Suppressor macrophage treated with lipopolysaccharide for 4 hours (primary cell): ENCODE data around the gene DDX31.
A peak's percentile ranks its signal among the peaks of the same experiment; 100 is the strongest.
"Not testable (repeated sequence)": the region's sequence is repeated elsewhere in the genome, so short reads cannot be mapped to it uniquely, and the experiment has no call there.

ENCODE experiments used
- DNase-seq: peaks from one replicate; pipeline ENCODE4 v3.0.0-alpha.2; 2020

Gene DDX31

GRCh38 chr9:132669698-132670456 lies at the start of gene DDX31:
TSS of gene DDX31 (minus strand) at chr9:132669983. CDS start at chr9:132669934, 49 bp downstream.
- peak; percentile 93 for DNase-seq

DNA sequence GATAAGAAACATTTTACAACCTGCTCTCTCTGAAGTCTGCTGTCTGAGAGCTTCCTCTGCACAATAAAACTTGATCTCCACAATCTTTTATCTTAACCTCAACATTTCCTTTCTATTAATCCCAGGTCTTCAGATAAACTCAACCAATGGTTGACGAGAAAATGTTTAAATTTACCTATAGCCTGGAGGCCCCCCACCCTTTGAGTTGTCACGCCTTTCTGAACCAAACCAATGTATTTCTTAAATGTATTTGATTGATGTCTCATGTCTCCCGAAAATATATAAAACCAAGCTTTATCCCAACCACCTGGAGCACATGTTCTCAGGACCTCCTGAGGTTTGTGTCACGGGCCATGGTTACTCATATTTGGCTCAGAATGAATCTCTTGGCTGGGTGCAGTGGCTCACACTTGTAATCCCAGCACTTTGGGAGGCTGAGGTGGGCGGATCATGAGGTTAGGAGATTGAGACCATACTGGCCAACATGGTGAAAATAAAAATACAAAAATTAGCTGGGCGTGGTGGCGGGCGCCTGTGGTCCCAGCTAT lies 48.7 kb upstream of the DDX31 start:
- DNase-seq: not testable (repeated sequence)

DNA sequence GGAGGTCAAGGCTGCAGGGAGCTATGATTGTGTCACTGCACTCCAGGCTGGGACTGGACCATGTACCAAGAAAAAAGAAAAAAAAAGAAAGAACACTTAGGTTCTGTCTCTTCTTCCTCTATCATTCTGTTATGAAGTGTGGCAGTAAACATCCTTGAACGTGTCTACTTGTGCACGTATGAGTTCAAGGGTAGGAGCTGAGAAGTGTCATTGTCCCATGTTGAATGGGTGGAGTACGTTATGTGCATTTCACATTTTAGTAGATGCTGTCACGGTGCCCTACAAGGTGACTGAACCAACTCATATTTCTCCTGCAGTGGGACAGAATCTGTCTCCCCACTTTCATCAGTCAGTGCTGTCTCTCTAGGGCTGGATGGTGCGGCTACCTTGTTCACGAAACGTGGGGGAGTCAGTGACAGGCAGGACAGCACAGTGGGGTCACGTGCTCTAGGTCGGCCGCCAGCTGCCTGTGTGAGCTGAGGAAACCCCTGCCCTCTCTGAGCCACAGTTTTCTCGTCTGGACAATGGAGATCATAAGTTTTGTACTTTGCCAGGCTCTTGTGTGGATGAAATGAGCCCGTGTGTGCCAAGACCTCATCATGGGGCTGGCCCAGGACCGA lies 47.7 kb upstream of the DDX31 start:
- DNase-seq: no peak

DNA sequence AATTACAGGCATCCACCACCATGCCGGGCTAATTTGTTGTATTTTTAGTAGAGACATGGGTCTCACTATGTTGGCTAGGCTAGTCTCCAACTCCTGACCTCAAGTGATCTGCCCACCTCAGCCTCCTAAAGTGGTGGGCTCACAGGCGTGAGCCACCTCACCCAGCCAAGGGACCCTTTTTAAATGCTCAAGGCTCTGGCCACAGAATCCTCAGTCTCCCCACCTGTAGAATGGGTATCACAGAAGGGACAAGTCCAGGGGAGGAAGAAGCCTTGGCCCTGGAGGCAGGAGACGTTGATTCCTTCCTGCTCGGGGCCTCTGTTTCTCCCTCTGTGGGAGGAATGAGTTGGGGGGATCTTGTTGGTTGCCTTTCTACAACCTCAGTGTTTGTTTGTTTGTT lies 46.2 kb upstream of the DDX31 start:
- no peak for DNase-seq

- no peak for DNase-seq
Observed at GRCh38 chr9:132712753-132713152, 43.0 kb upstream of the DDX31 start.

GRCh38 chr9:132711846-132712245 lies 42.1 kb upstream of the DDX31 start:
- DNase-seq: no peak

DNA sequence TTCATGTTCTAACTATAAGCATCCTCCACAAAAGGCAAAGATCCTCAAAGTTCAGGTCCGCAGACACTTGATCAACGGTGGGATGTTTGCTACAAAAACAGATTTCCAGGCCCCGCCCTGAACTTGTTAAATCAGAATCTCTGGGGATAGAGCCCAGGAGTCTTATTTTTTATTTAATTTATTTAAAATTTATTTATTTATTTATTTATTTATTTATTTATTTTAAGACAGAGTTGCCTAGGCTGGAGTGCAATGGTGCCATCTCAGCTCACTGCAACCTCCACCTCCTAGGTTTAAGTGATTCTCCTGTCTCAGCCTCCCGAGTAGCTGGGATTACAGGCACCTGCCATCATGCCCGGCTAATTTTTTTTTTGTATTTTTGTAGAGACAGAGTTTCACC lies 41.4 kb upstream of the DDX31 start:
- DNase-seq: not testable (repeated sequence)

- DNase-seq: no peak
Observed at GRCh38 chr9:132710333-132710732, 40.5 kb upstream of the DDX31 start.

DNA sequence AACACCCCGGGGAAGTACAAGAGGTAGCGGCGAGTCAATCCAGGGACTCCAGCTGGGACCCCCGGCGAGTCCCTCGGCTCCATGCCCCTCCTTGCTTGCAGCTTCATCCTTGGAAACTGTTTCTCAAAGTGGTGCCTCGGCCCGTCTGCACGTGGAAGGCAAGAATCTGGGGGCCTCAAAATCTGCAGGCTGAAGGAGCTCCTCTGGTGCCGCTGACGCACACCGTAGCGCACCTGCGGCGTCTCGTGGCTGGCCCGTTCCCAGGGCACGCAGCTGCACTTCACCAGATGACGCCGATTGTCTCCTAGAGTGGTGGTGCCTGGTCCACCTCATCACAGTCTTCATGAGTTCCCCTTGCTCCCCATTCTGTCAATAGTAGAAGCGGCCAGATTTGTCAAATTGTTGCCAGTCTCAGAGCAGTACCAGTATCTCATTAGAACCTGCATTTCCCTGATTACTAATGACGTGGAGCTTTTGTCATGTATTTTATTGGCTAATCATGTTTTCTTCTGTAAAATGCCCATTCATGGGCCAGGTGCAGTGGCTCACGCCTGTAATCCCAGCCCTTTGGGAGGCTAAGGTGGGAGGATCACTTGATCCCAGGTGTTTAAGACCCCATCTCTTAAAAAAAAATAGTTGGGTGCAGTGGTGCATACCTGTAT lies 39.1 kb upstream of the DDX31 start:
- no peak for DNase-seq

DNA sequence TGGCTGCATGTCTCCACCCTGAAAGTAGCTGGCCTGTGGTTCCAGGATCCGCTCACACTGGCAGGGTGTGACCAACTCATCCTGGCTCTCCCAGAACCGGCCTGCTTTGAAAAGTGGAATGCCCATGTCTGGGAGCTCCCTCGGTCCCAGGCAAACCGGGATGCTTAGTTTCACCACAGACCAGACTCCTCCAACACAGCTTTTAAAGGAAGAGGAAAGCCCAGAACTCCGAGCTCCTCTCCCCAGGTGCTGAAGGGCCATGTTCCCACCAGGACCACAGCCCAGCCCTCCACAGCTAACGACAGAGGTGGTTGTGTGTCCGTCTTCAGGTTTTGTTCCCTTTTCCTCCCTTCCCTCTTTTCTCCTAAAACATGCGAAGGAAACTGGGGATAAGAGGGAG lies 38.5 kb upstream of the DDX31 start:
- DNase-seq: no peak

DNA sequence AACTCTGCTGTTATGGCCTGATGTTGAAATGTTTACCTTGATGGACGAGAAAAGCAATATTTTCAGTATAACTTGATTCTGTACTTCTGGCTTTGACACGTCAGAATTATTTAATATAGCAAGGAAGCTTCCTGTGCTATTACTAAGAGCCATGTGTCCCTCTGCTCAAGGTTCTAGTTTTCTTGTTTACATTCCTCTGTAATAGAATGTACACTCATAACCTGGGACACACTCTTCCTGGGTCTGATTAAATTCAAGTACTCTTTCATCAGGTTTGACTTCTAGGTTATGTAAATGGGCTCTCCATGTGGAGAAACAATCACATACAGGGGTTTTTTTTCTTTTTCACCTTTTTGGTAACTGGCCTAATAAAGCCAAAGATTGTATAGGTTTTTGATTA lies 33.6 kb upstream of the DDX31 start:
- no peak for DNase-seq

GRCh38 chr9:132702254-132702653 lies 32.5 kb upstream of the DDX31 start:
- DNase-seq: no peak

- DNase-seq: no peak
Observed at GRCh38 chr9:132699956-132700355, 30.2 kb upstream of the DDX31 start.

DNA sequence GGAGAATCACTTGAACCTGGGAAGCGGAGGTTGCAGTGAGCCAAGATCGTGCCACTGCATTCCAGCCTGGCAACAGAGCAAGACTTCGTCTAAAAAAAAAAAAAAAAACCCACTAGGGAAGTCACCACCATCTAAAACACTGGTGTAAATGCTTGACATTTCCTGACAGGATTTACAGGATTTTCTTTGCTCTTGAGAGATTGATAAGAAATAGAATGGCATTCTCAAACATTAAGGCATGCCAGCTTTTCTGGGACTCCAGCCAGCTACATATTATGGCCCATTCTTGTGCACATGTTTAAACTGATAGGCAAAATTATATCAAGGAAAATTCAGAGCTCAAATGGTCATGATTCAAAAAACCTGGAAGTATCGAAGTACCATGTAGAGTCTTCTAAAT lies 29.2 kb upstream of the DDX31 start:
- DNase-seq: no peak

DNA sequence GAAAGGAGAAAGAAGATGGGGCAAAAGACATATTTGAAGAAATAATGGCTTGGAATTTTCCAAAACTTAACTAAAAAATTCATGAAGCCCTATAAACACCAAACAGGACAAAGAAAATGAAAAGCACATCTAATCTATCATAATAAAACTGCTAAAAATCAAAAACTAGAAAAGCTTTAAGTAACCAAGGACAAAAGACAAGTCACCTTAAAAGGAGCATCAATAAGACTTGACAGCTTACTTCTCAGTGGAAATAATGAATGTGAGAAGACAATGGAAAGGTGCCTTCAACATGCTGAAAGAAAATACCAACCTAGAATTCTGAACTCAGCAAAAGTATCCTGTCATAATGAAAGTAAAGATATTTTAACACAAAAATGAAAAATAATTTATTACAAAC lies 27.4 kb upstream of the DDX31 start:
- no peak for DNase-seq

DNA sequence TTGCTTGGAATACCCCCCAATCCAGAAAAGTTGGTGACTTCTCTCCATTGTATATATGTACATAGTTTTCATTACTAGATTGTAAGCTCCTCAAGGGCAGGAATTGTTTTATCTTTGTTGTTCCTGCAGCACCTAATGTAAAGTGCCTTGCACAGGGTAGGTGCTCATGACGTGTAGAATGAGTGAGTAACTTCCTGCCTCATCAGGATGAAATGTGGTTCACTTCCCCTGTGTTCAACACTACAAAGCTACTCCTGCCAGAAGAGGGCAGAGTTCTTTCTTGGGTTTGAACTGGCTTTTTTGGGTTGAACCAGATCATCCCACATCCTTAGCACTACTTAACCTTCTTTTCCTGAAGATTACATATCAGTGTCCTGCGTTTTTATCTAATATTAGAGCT lies 24.4 kb upstream of the DDX31 start:
- DNase-seq: peak; percentile 41

DNA sequence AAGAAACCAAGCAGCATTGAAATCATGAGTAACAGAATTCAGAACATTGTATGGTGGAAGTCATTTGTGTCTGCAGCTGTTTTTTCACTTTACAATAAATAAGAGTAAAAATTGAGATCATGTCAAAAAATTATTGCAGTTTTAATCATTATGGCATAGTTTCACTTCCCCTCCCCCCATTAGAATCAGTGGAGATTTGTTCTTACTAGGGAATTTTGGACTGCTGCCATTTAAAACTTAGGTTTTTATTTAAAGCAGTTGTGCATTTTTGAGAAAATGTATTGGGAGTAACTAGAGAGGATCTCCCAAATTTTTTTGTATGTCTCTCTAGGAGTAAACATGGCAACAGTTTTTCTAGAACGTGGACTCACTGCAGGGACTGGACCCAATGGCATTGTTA lies 20.9 kb upstream of the DDX31 start:
- peak; percentile 2 for DNase-seq

DNA sequence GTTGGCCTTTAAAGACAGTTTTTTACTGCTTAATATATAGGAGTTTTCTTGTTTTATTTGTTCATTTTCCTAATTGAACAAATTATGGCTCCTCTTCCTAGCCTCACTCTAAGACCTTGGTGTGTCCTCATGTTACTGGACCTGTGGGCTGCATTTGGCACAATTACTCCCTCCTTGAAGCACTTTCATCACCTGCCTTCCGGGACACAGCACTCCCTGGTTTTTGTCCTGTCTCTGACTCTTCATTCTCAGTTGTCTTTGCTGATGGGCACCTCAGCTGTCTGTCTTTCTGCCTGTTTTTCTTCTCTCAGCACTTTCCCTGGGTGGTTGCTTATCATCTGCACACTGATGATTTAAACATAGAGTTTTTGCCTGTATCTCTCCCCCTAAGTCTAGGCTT lies 14.1 kb upstream of the DDX31 start:
- no peak for DNase-seq

GRCh38 chr9:132681561-132681960 lies 11.8 kb upstream of the DDX31 start:
- DNase-seq: no peak

DNA sequence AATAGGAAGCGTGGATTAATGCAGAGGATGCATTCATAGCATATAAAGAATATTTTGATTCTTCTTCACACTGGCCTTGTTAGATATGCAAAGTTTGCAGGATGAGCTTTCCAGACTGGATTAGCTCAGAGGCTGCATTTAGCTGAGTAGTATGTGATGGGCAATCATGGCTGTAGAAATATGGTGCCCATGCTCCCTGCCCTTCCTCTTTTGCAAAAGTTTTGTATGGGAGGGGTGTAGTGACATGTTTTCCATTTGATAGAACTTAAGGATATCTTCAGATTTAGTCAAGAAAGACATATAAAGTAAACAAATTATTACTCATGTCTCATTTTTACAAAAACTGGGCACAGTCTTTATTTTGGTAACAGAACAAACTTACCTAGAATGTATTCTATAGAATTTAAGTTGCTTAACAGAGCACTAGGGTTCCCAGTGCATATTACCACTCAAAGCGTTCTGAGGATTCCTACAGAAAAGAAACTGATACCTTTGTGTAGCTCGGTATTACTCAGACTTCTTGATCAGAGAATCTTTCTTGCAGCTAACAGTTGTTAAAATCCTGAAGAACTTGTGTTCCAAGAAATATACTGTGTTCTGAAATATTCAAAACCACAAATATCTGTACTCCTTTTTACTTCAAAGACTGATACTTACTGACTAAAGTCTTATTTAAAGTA lies 10.3 kb upstream of the DDX31 start:
- no peak for DNase-seq

GRCh38 chr9:132677976-132678375 lies 8.2 kb upstream of the DDX31 start:
- no peak for DNase-seq

- no peak for DNase-seq
Observed at GRCh38 chr9:132674485-132674884, 4.7 kb upstream of the DDX31 start.

- peak; percentile 8 for DNase-seq
Observed at GRCh38 chr9:132673355-132673754, 3.6 kb upstream of the DDX31 start.

DNA sequence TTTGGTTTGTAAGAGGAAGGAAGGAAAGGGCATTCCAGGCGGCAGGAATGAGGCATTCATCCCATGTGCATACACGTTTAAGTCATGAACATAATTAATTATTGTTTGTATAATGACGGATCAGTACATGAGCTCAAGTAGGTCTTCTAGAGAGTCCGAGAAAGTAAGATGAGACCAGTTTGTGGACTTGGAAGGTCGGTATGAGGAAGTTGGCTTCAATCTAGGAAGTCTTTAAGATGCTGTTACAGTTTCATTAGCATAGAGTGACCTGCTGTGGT lies 2.6 kb upstream of the DDX31 start:
- DNase-seq: peak; percentile 21
